H1 (cell line): ENCODE results near the gene BARHL2. TPM values are rescaled to one million over a fixed set of nuclear protein-coding genes. Genes with fewer than 3 reads are reported as not detected.

Experiments
- CTCF ChIA-PET: fragments of 300-600 bp; sonication (Branson Sonifier 250); formaldehyde crosslinking; loops from one replicate; lab custom pipeline; 2021; ENCODE audit not compliant: partially characterized antibody; lab: Charles Lee
- POLR2A ChIA-PET: fragments of 300-600 bp; sonication (Branson Sonifier 250); formaldehyde crosslinking; loops from one replicate; lab custom pipeline; 2021; ENCODE audit warnings: inconsistent platforms; ENCODE audit not compliant: partially characterized antibody; lab: Charles Lee
- DNase-seq, 2 experiments: peaks; one replicate each; pipeline versions ENCODE4 v3.0.0 to v3.0.0-alpha.2; 2010 to 2022; ENCODE audit warnings: low spot score in 2 of 2, low read depth in 1 of 2, mixed read lengths in 1 of 2
- FAIRE-seq: peaks from 2 replicates; lab custom pipeline; 2011; peaks lifted over from hg19 to GRCh38; lab: Jason Lieb, UNC
- H2AFZ ChIP-seq: 2 replicates; pipeline ENCODE4 v1.8.1; 2012; ENCODE audit warnings: low read length, inconsistent platforms
- H2AK5ac ChIP-seq: 2 replicates; pipeline ENCODE4 v1.6.1; 2013; ENCODE audit warnings: low read depth, low read length
- H2BK120ac ChIP-seq: replicated peaks from 2 replicates; pipeline ENCODE3; 2013; ENCODE audit warnings: low read depth, low read length, inconsistent platforms
- H2BK12ac ChIP-seq: 2 replicates; pipeline ENCODE4 v1.6.1; 2013; ENCODE audit warnings: low read depth, low read length
- H2BK15ac ChIP-seq: 2 replicates; pipeline ENCODE4 v1.6.1; 2013; ENCODE audit warnings: low read length
- H2BK20ac ChIP-seq: 2 replicates; pipeline ENCODE4 v1.6.1; 2013; ENCODE audit warnings: low read length
- H2BK5ac ChIP-seq: 2 replicates; pipeline ENCODE4 v1.6.1; 2013; ENCODE audit warnings: low read depth, low read length
- H3K14ac ChIP-seq: 2 replicates; pipeline ENCODE4 v1.6.1; 2013; ENCODE audit warnings: inconsistent platforms; ENCODE audit not compliant: insufficient read length
- H3K18ac ChIP-seq: 2 replicates; pipeline ENCODE4 v1.6.1; 2013; ENCODE audit warnings: low read length; ENCODE audit errors: extremely low read depth
- H3K23ac ChIP-seq: 2 replicates; pipeline ENCODE4 v1.6.1; 2013; ENCODE audit warnings: inconsistent platforms; ENCODE audit not compliant: insufficient read length
- H3K23me2 ChIP-seq: 2 replicates; pipeline ENCODE4 v1.6.1; 2013; ENCODE audit warnings: low read depth, low read length
- H3K27ac ChIP-seq: 2 replicates; pipeline ENCODE4 v1.6.1; 2011; ENCODE audit warnings: low read depth, low read length, inconsistent platforms
- H3K27me3 ChIP-seq, 4 experiments: replicated peaks in 1 of 4; 1 replicate in 1 of 4; 2 replicates in 3 of 4; pipeline versions ENCODE4 v1.6.1 to v1.8.1; 2011 to 2013; ENCODE audit warnings: low read length in 3 of 4, mild to moderate bottlenecking in 3 of 4, inconsistent platforms in 2 of 4, mixed read lengths in 2 of 4, moderate library complexity in 1 of 4; ENCODE audit not compliant: control insufficient read depth in 3 of 4, insufficient read depth in 3 of 4; ENCODE audit errors: extremely low read depth in 1 of 4
- H3K36me3 ChIP-seq, 4 experiments: 2 replicates each; pipeline versions ENCODE4 v1.6.1 to v1.8.1; 2011 to 2013; ENCODE audit warnings: mild to moderate bottlenecking in 4 of 4, low read length in 3 of 4, moderate library complexity in 2 of 4, control low read depth in 1 of 4, inconsistent platforms in 1 of 4; ENCODE audit not compliant: insufficient read depth in 4 of 4, control insufficient read depth in 2 of 4
- H3K4ac ChIP-seq: replicated peaks from 2 replicates; pipeline ENCODE3; 2013; ENCODE audit warnings: low read length, low read depth, mixed read lengths, inconsistent platforms; ENCODE audit not compliant: insufficient read length
- H3K4me1 ChIP-seq, 4 experiments: replicated peaks in 1 of 4; 1 replicate in 1 of 4; 2 replicates in 3 of 4; pipeline versions ENCODE4 v1.6.1 to v1.8.1; 2011 to 2013; ENCODE audit warnings: low read length in 3 of 4, inconsistent platforms in 2 of 4, mixed read lengths in 1 of 4; ENCODE audit not compliant: insufficient read depth in 4 of 4, control insufficient read depth in 3 of 4
- H3K4me2 ChIP-seq, 2 experiments: 2 replicates each; pipeline versions ENCODE4 v1.6.1 to v1.8.1; 2011 to 2013; ENCODE audit warnings: low read depth in 2 of 2, low read length in 2 of 2, control low read depth in 1 of 2, inconsistent platforms in 1 of 2, mild to moderate bottlenecking in 1 of 2; ENCODE audit not compliant: insufficient read depth in 1 of 2
- H3K4me3 ChIP-seq, 4 experiments: fragments of 200-600, 300-600 bp in 1 of 4; sonication (generic), shearing (Covaris generic), sonication (Bioruptor Twin) in 1 of 4; 2 replicates each; pipeline versions ENCODE4 v1.5.1 to v1.8.1; 2011 to 2016; ENCODE audit warnings: low read length in 4 of 4, low read depth in 3 of 4, control low read depth in 2 of 4, inconsistent platforms in 2 of 4, mild to moderate bottlenecking in 2 of 4, mixed read lengths in 1 of 4, moderate library complexity in 1 of 4; ENCODE audit not compliant: insufficient read depth in 2 of 4; ENCODE audit errors: extremely low read depth in 1 of 4
- H3K56ac ChIP-seq: replicated peaks from 2 replicates; pipeline ENCODE3; 2013; ENCODE audit warnings: low read depth, mild to moderate bottlenecking, mixed read lengths, low read length, inconsistent platforms; ENCODE audit not compliant: insufficient read length
- H3K79me1 ChIP-seq: 2 replicates; pipeline ENCODE4 v1.6.1; 2013; ENCODE audit warnings: low read depth, low read length, control low read depth
- H3K79me2 ChIP-seq, 2 experiments: 2 replicates each; pipeline versions ENCODE4 v1.6.1 to v1.8.1; 2012 to 2013; ENCODE audit warnings: low read length in 2 of 2, mild to moderate bottlenecking in 2 of 2, inconsistent platforms in 1 of 2; ENCODE audit not compliant: insufficient read depth in 2 of 2, control insufficient read depth in 1 of 2
- H3K9ac ChIP-seq, 4 experiments: replicated peaks in 1 of 4; 1 replicate in 1 of 4; 2 replicates in 3 of 4; pipeline versions ENCODE4 v1.6.1 to v1.8.1; 2011 to 2013; ENCODE audit warnings: low read depth in 3 of 4, low read length in 3 of 4, control low read depth in 2 of 4, mild to moderate bottlenecking in 2 of 4, moderate library complexity in 2 of 4, inconsistent platforms in 1 of 4; ENCODE audit errors: extremely low read depth in 1 of 4
- H3K9me3 ChIP-seq, 2 experiments: 2 replicates each; pipeline versions ENCODE4 v1.6.1 to v1.8.1; 2012 to 2013; ENCODE audit warnings: mild to moderate bottlenecking in 2 of 2, moderate library complexity in 2 of 2, control low read depth in 1 of 2, inconsistent platforms in 1 of 2, low read depth in 1 of 2, low read length in 1 of 2, mixed read lengths in 1 of 2; ENCODE audit not compliant: insufficient read depth in 2 of 2
- H4K20me1 ChIP-seq, 2 experiments: replicated peaks in 1 of 2; 2 replicates each; pipeline versions ENCODE3 to v1.8.1; 2011 to 2013; ENCODE audit warnings: inconsistent platforms in 2 of 2, low read length in 2 of 2, mild to moderate bottlenecking in 1 of 2; ENCODE audit not compliant: insufficient read depth in 2 of 2, control insufficient read depth in 1 of 2
- H4K5ac ChIP-seq: 2 replicates; pipeline ENCODE4 v1.6.1; 2013; ENCODE audit warnings: low read length, low read depth, mixed read lengths, inconsistent platforms; ENCODE audit not compliant: insufficient read length
- H4K8ac ChIP-seq: 2 replicates; pipeline ENCODE4 v1.8.0; 2013; ENCODE audit warnings: mild to moderate bottlenecking, moderate library complexity, low read length, inconsistent platforms; ENCODE audit not compliant: insufficient read depth; ENCODE audit errors: extremely low read depth
- H4K91ac ChIP-seq: replicated peaks from 2 replicates; pipeline ENCODE3; 2013; ENCODE audit warnings: low read length, mixed read lengths, inconsistent platforms; ENCODE audit not compliant: insufficient read length
- CBX8 ChIP-seq: fragments of 300-800, 300-1000 bp; sonication (generic); IDR thresholded peaks from 2 replicates; pipeline ENCODE4 v1.7.1; 2016; ENCODE audit warnings: low read depth, low read length, borderline replicate concordance
- CREB1 ChIP-seq: IDR thresholded peaks from 2 replicates; pipeline ENCODE4 v1.6.1; 2012; ENCODE audit warnings: inconsistent platforms
- HDAC2 ChIP-seq, 2 experiments: fragments of 300-600 bp in 1 of 2; sonication (generic) in 1 of 2; IDR thresholded peaks; 2 replicates each; pipeline ENCODE4 v1.6.1; 2011 to 2012; ENCODE audit warnings: low read depth in 2 of 2, low read length in 2 of 2, mild to moderate bottlenecking in 2 of 2, moderate library complexity in 2 of 2, borderline replicate concordance in 1 of 2, inconsistent platforms in 1 of 2
- KDM1A ChIP-seq: fragments of 200-600, 300-600 bp; sonication (generic); IDR thresholded peaks from 2 replicates; pipeline ENCODE4 v1.7.1; 2016; ENCODE audit warnings: mild to moderate bottlenecking, low read length, borderline replicate concordance
- MAFK ChIP-seq: IDR thresholded peaks from 2 replicates; pipeline ENCODE4 v1.6.1; 2012; ENCODE audit warnings: low read depth, mild to moderate bottlenecking, improper control_type of control experiment, low read length
- RFX5 ChIP-seq: IDR thresholded peaks from 2 replicates; pipeline ENCODE4 v1.6.1; 2011; ENCODE audit warnings: low read depth, low read length, improper control_type of control experiment, borderline replicate concordance
- TCF12 ChIP-seq: IDR thresholded peaks from 2 replicates; pipeline ENCODE4 v1.6.1; 2011; ENCODE audit warnings: low read depth, mild to moderate bottlenecking, low read length
- WGBS, 2 experiments: shearing (Covaris generic) in 1 of 2; methylation state at CpG; one replicate each; pipeline versions ENCODE4 v1.1.6 to v1.1.7; 2013 to 2015; ENCODE audit warnings: low lambda C conversion rate in 2 of 2, mixed read lengths in 2 of 2, inconsistent platforms in 1 of 2, low coverage in 1 of 2, missing lambda C conversion rate in 1 of 2; ENCODE audit not compliant: insufficient replicate concordance in 2 of 2, insufficient coverage in 1 of 2, insufficient read length in 1 of 2; ENCODE audit errors: extremely low coverage in 1 of 2, missing lambda C conversion rate in 1 of 2; 5-methylcytosine and 5-hydroxymethylcytosine counted together
- polyA plus RNA-seq, 7 experiments: library from polyadenylated mRNA; depleted of rRNA in 3 of 7; stranded (reverse) in 5 of 7; unstranded in 2 of 7; fragments of >200 nt in 5 of 7; fragments of 200-250 nt in 2 of 7; gene quantifications; 1 replicate in 5 of 7; 2 replicates in 1 of 7; 4 replicates in 1 of 7; pipeline versions ENCODE4 v1.2.1 to v1.2.3, GENCODE V29; 2011 to 2013; ENCODE audit warnings: missing spikeins in 2 of 7, mixed read lengths in 2 of 7
- total RNA-seq: library from RNA; stranded (reverse); fragmentation: NEBNext Ultra II Directional; extraction: Animal tissue kit (Norgen Biotek cat#: 25700); gene quantifications from 2 replicates; pipeline ENCODE4 v1.2.1, GENCODE V29; 2021
- TF ChIP-seq, protein P1 (sequence below): IDR thresholded peaks from 2 replicates; pipeline ENCODE4 v1.6.1; 2011; ENCODE audit warnings: low read depth, mild to moderate bottlenecking, low read length; ENCODE audit not compliant: insufficient read depth

BARHL2 gene
- total and polyA plus RNA-seq, 2 of the 8 experiments (the other 6 are each of a cell fraction or from before 2014, with no cell fraction given), result 0.15 TPM; not detected in 1

DNA sequence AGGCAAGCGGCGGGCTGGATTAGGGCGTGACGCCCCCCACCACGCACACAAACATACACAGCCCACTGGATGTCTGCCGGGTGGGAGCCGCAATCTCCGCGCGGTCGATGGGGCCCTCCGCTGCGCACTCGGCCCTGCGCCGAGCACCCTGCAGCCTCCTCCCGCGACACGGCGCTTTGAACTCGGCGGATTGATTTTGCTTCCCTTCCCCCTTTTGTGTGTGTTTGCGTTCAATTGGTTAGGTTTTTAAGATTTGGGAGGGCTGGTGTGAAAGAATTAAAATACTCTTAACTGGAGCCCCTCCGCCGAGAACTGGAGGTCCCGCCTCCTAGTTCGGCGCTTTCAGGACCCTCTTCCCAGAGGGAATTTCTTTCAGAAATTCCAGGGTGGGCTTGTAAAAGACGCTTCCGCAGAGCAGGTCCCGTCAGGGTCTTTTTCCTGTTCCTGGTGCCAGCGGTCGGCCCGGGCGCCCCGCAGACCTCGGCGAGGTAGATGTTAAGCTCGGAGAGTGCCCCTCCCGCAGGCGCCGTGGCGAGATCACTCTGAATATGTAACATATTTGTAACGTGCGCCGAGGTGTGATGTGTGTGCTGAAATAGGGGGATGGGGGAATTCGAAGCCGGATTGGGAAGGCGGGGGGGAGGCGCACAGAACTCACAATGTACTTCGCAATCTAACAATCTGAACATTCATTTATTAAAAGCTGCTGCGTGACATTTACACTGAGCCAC, 8.0 kb upstream of the BARHL2 start:
- Histone ChIP-seq H3K56ac (no peak overlapping the region), H2BK120ac (no peak overlapping the region), H3K9ac (no peak overlapping the region), H3K79me2 (no peaks in the 10 kb centered on the region), H3K23ac (no peak overlapping the region), H3K4me3 (peak overlapping the region; percentile 19 to 55 (median 34); a peak in 7 of 8 replicates), H2AK5ac (no peak overlapping the region), H2BK12ac (no peak overlapping the region), H4K5ac (no peak overlapping the region), H3K9me3 (no peaks in the 10 kb centered on the region), H2BK15ac (no peak overlapping the region; the same call in 1 of the 2 replicates), H3K14ac (no peak overlapping the region), H3K36me3 (peaks cover 0 to 7% (median 0%) of the 10 kb centered on the region in 4 experiments; a peak in 1 of 8 replicates), H3K18ac (peak overlapping the region; percentile 41; the same call in 1 of the 2 replicates), H3K79me1 (no peaks in the 10 kb centered on the region), H2BK5ac (no peak overlapping the region), H3K4me2 (peak overlapping the region; percentile 76 to 90), H3K27me3 (peaks cover 86 to 100% (median 94%) of the 10 kb centered on the region in 4 experiments), H2AFZ (no peak overlapping the region), H3K23me2 (peaks cover 6% of the 10 kb centered on the region; the same call in 1 of the 2 replicates), H4K8ac (no peak overlapping the region), H4K20me1 (peaks cover 2 to 20% of the 10 kb centered on the region in 2 experiments), H3K27ac (no peak overlapping the region), H4K91ac (no peak overlapping the region), H3K4ac (no peak overlapping the region), H2BK20ac (no peak overlapping the region), H3K4me1 (peaks cover 21 to 49% (median 36%) of the 10 kb centered on the region in 4 experiments)
- peak in 1 of 2 experiments; percentile 67 for DNase-seq
- WGBS, 2 experiments, result 2% methylated on average over 44 of the region's 52 CpGs; no CpG with 5 or more reads in 1 of the 2 experiments
- FAIRE-seq, result no peak
- POLR2A ChIA-PET, result interaction anchor here (0.9 to 4.9 kb wide), 5 partner anchors 10 to 297 kb away, joined by 3 to 18 read pairs (median 3); partner anchors contain the start of gene ZNF644
- CTCF ChIA-PET, result interaction anchor here (0.6 to 12.8 kb wide), 18 partner anchors 11 to 613 kb away, joined by 3 to 139 read pairs (median 4); partner anchors contain the start of gene BARHL2
- TF ChIP-seq RFX5, result no peak
- no peak for TF ChIP-seq HDAC2 (IDR thresholded peaks at IDR 0.05; ENCODE audit: borderline replicate concordance in 1 of 2, low read depth in 2 of 2, low read length in 2 of 2)
- no peak for TF ChIP-seq KDM1A
- TF ChIP-seq, protein P1, sequence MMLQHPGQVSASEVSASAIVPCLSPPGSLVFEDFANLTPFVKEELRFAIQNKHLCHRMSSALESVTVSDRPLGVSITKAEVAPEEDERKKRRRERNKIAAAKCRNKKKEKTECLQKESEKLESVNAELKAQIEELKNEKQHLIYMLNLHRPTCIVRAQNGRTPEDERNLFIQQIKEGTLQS, result no peak
- no peak for TF ChIP-seq MAFK
- no peak for TF ChIP-seq CREB1
- no peak for TF ChIP-seq TCF12
- TF ChIP-seq CBX8, result no peak
